Measurements from ENCODE around the gene TRIM69.
"Not testable (repeated sequence)": the region's sequence is repeated elsewhere in the genome, so short reads cannot be mapped to it uniquely, and the experiment has no call there.

- not testable (repeated sequence) for TF ChIP-seq CTCF (conservative IDR thresholded peaks at IDR 0.05; ENCODE audit: low read depth, low read length); EZH2 (IDR thresholded peaks at IDR 0.05; ENCODE audit: low read length, unreplicated experiment); EZH2phosphoT487 (IDR thresholded peaks at IDR 0.05; ENCODE audit: borderline replicate concordance, low read length)
Observed at GRCh38 chr15:44728232-44728575, 8.1 kb upstream of the TRIM69 start.
